WTC11 (cell line): ENCODE results near the gene IGFBP5.

ENCODE experiments used
- AR ChIP-seq: fragments of 250-450 bp; sonication (Bioruptor Pico); IDR thresholded peaks from 2 replicates; pipeline ENCODE4 v1.9.0; 2021; ENCODE audit warnings: mild to moderate bottlenecking
- ATF1 ChIP-seq: sonication (generic); formaldehyde crosslinking; IDR thresholded peaks from 2 replicates; pipeline ENCODE4 v1.8.1; 2023; ENCODE audit warnings: mild to moderate bottlenecking, moderate library complexity, missing genetic modification reagents
- ATF3 ChIP-seq: sonication (generic); formaldehyde crosslinking; conservative IDR thresholded peaks from 2 replicates; pipeline ENCODE4 v1.8.1; 2022; ENCODE audit warnings: mild to moderate bottlenecking, missing genetic modification reagents
- CREB1 ChIP-seq: sonication (generic); formaldehyde crosslinking; IDR thresholded peaks from 2 replicates; pipeline ENCODE4 v1.8.0; 2023; ENCODE audit warnings: mild to moderate bottlenecking, missing genetic modification reagents
- CREM ChIP-seq: sonication (generic); formaldehyde crosslinking; IDR thresholded peaks from 2 replicates; pipeline ENCODE4 v1.8.1; 2022; ENCODE audit warnings: mild to moderate bottlenecking, missing genetic modification reagents, moderate library complexity
- CTCF ChIP-seq: fragments of 200-600 bp; IDR thresholded peaks from 2 replicates; pipeline ENCODE4 v1.8.0; 2022; ENCODE audit warnings: antibody characterized with exemption
- ELF4 ChIP-seq: sonication (generic); formaldehyde crosslinking; IDR thresholded peaks from 2 replicates; pipeline ENCODE4 v1.8.1; 2022; ENCODE audit warnings: low read depth, mild to moderate bottlenecking, moderate library complexity, missing genetic modification reagents
- SP1 ChIP-seq: sonication (generic); formaldehyde crosslinking; conservative IDR thresholded peaks from 2 replicates; pipeline ENCODE4 v1.8.1; 2022; ENCODE audit warnings: missing genetic modification reagents
- STAT6 ChIP-seq: sonication (generic); formaldehyde crosslinking; conservative IDR thresholded peaks from 2 replicates; pipeline ENCODE4 v1.8.1; 2023; ENCODE audit warnings: mild to moderate bottlenecking, low read depth, missing genetic modification reagents, moderate library complexity
- ZBTB21 ChIP-seq: sonication (generic); formaldehyde crosslinking; IDR thresholded peaks from 2 replicates; pipeline ENCODE4 v1.8.1; 2023; ENCODE audit warnings: mild to moderate bottlenecking, missing genetic modification reagents, borderline replicate concordance
- ZNF281 ChIP-seq: sonication (generic); formaldehyde crosslinking; IDR thresholded peaks from 2 replicates; pipeline ENCODE4 v1.8.0; 2023; ENCODE audit warnings: mild to moderate bottlenecking, missing genetic modification reagents
- TF ChIP-seq, protein P1 (sequence below): sonication (generic); formaldehyde crosslinking; IDR thresholded peaks from 2 replicates; pipeline ENCODE4 v1.8.0; 2022; ENCODE audit warnings: missing genetic modification reagents

DNA sequence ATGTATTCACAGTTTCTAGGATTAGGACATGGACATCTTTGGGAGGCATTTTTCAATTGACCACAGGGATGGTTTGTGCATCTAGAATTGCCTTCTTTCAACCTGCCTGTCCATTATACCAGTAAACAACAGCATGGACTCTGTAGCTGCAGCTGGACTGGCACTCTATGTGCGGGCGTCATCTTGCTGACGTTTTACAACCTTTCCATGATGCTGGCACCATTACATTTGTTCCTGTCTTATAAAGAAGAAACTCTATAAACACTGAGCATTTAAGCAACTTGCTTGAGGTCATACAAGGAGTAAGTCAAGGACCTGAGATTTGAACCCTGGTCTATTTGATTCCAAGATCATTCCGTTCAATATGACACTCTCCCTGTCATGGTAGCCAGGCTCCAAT, 25.4 kb upstream of the IGFBP5 start:
- TF ChIP-seq CREB1 (CRISPR knock-in tag) (no peak), CTCF (no peak), AR (CRISPR knock-in tag) (no peak), ATF1 (CRISPR knock-in tag) (no peak), ZNF281 (no peak), ZBTB21 (no peak), STAT6 (CRISPR knock-in tag) (no peak), CREM (no peak), SP1 (CRISPR knock-in tag) (no peak), ATF3 (CRISPR knock-in tag) (no peak), ELF4 (no peak)
- TF ChIP-seq, protein P1, sequence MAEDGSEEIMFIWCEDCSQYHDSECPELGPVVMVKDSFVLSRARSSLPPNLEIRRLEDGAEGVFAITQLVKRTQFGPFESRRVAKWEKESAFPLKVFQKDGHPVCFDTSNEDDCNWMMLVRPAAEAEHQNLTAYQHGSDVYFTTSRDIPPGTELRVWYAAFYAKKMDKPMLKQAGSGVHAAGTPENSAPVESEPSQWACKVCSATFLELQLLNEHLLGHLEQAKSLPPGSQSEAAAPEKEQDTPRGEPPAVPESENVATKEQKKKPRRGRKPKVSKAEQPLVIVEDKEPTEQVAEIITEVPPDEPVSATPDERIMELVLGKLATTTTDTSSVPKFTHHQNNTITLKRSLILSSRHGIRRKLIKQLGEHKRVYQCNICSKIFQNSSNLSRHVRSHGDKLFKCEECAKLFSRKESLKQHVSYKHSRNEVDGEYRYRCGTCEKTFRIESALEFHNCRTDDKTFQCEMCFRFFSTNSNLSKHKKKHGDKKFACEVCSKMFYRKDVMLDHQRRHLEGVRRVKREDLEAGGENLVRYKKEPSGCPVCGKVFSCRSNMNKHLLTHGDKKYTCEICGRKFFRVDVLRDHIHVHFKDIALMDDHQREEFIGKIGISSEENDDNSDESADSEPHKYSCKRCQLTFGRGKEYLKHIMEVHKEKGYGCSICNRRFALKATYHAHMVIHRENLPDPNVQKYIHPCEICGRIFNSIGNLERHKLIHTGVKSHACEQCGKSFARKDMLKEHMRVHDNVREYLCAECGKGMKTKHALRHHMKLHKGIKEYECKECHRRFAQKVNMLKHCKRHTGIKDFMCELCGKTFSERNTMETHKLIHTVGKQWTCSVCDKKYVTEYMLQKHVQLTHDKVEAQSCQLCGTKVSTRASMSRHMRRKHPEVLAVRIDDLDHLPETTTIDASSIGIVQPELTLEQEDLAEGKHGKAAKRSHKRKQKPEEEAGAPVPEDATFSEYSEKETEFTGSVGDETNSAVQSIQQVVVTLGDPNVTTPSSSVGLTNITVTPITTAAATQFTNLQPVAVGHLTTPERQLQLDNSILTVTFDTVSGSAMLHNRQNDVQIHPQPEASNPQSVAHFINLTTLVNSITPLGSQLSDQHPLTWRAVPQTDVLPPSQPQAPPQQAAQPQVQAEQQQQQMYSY (CRISPR knock-in tag) = no peak
